IPS-18a (cell line): ENCODE data around the gene KCNJ15.

Experiments used
- H3K27ac ChIP-seq: one replicate; pipeline ENCODE4 v1.5.1; 2013; ENCODE audit warnings: low read length
- H3K27me3 ChIP-seq: one replicate; pipeline ENCODE4 v1.6.1; 2013; ENCODE audit warnings: mild to moderate bottlenecking, low read length; ENCODE audit not compliant: control insufficient read depth, insufficient read depth
- H3K36me3 ChIP-seq: one replicate; pipeline ENCODE4 v1.6.1; 2013; ENCODE audit warnings: low read depth, low read length; ENCODE audit not compliant: control insufficient read depth
- H3K4me1 ChIP-seq: one replicate; pipeline ENCODE4 v1.6.1; 2013; ENCODE audit warnings: low read depth, low read length; ENCODE audit not compliant: control insufficient read depth
- H3K4me3 ChIP-seq: one replicate; pipeline ENCODE4 v1.5.1; 2013; ENCODE audit warnings: low read length
- H3K9ac ChIP-seq: one replicate; pipeline ENCODE4 v1.6.1; 2013; ENCODE audit warnings: mild to moderate bottlenecking, low read length, moderate library complexity
- H3K9me3 ChIP-seq: one replicate; pipeline ENCODE4 v1.6.1; 2013; ENCODE audit warnings: low read depth, low read length; ENCODE audit not compliant: control insufficient read depth

The KCNJ15 gene

DNA sequence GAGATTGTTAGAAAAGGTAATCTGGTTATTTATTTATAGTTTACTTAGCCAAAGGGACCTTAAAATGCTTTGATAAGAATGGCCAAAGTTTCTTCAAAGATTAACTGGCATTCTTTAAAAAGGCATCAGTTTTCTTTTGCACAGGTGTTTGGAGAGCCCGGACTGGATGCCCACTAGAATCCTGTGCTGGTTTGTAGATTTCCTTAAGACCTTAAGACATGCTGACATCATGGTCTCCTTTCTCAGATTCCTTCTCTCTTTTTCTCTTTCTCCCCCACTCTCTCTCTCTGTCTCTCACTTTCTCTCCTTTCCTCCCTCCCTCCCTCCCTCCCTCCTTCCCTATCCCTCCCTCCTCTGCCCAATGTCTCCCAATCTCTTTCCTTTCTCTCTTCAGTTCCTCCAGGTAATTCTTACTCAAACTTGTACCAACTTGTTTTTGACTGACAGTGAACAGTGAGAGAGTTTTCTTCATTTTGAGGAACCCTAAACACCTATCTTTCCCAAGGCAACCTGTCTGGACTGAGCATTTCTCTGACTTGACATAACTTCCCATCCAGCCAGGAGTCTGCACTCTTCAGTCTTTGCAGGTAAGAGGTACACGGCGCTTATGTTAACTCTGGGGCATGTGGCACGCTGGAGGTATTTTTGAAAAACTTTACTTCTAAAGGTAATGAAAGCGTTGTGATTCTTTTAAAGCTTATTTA lies at the start of gene KCNJ15:
Gene KCNJ15 (plus strand): TSS at position 393 of the 704 bp plus-strand sequence. CDS start 42,271 bp downstream, outside the sequence.
- Histone ChIP-seq H3K36me3 (no peaks in the 10 kb centered on the region), H3K9ac (no peak within 1 kb of the TSS), H3K4me1 (no peaks in the 10 kb centered on the region), H3K4me3 (no peak within 1 kb of the TSS), H3K27ac (no peak within 1 kb of the TSS), H3K27me3 (no peaks in the 10 kb centered on the region), H3K9me3 (no peaks in the 10 kb centered on the region)

DNA sequence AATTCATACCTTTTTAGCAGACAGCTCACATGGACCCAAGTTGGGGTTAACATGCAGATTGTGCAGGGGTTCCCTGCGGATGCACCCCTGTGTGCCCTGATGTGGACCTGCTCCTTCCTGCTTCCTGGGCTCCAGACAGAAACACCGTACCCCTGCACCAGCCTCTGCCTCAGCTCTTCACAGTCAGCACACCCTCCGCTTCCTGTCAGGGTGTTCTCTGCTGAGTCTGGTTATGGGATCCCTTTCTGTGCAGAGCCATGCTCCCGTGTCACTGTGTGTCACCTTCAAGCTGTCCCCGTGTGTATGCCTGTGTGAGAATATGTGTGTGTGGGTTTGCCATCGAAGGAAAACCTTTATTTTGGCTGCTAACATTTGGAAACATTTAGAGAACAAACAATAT lies 48.7 kb upstream of the KCNJ15 start:
- no peaks in the 10 kb centered on the region for H3K27me3 ChIP-seq
- no peak overlapping the region for H3K4me3 ChIP-seq
- H3K4me1 ChIP-seq: no peaks in the 10 kb centered on the region
- H3K9ac ChIP-seq: no peak overlapping the region
- H3K27ac ChIP-seq: no peak overlapping the region
- no peaks in the 10 kb centered on the region for H3K9me3 ChIP-seq
- H3K36me3 ChIP-seq: no peaks in the 10 kb centered on the region

DNA sequence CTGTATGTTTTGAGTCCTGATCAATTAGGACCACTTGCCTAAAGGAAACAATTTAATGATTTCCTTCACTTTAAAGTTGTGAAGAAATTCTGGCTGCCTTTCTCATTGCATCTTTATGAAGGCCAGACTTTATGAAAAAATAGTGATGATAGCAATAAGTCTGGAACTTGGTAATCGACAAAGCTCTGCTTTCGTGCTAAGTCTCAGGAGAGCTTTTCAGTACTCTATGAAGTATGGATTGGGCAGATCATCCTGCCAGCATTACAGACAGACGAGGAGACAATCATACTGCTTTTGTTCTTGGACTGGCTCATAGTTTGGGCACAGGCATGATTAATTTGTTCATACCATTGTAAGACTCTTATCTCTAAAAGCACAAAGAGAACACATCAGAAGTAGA lies 45.5 kb upstream of the KCNJ15 start:
- no peak overlapping the region for H3K9ac ChIP-seq
- no peak overlapping the region for H3K27ac ChIP-seq
- no peaks in the 10 kb centered on the region for H3K4me1 ChIP-seq
- H3K36me3 ChIP-seq: no peaks in the 10 kb centered on the region
- no peaks in the 10 kb centered on the region for H3K9me3 ChIP-seq
- H3K4me3 ChIP-seq: no peak overlapping the region
- H3K27me3 ChIP-seq: no peaks in the 10 kb centered on the region

DNA sequence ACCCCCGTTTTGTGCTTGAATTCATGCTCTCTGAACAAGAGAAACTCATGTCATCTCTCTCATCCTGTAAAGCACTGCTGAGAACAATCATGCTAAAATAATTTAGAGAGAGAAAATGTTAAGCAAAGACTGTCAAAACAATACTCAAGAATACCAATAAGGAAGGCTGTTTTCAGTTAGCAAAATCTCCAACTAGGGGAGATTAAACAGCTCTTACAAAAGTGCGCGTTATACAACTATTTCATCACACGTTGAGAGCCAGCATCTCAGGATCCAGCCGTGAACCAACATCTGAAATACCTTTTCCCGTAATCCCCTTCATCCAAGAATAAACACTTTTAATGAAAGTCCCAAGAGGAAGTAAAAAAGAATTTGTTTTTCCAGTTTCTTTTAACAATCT lies 44.1 kb upstream of the KCNJ15 start:
- no peak overlapping the region for H3K9ac ChIP-seq
- no peaks in the 10 kb centered on the region for H3K9me3 ChIP-seq
- H3K27me3 ChIP-seq: no peaks in the 10 kb centered on the region
- no peaks in the 10 kb centered on the region for H3K4me1 ChIP-seq
- no peaks in the 10 kb centered on the region for H3K36me3 ChIP-seq
- H3K4me3 ChIP-seq: no peak overlapping the region
- no peak overlapping the region for H3K27ac ChIP-seq

DNA sequence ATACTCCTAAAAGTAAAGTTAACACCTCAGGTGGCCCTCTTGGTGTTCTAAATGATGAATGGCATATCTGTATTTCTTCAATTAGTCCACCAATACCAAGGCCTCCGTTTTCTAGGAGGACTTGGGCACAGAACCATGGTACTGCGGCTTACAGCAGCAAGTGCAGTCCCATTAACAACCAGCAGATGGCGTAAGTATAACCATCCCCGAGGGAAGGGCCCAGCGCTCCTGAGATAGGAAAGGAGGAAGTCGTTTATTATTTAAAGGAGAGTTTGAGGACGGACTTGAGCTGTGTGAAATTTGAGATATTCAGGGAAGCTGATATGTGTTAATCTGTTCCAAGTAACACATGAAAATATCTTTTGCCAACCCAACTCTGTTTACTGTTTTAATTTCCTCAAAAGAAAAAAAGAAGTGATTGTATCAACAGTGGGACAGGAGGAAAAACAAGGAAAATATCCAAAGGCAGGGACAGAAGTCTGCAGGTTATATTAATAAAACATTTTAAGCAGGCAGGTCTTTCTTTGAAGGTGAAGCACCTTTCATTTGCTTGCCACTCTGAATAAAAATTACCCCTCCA lies 37.7 kb upstream of the KCNJ15 start:
- H3K36me3 ChIP-seq: no peaks in the 10 kb centered on the region
- H3K4me3 ChIP-seq: no peak overlapping the region
- no peaks in the 10 kb centered on the region for H3K4me1 ChIP-seq
- peaks cover 16% of the 10 kb centered on the region for H3K9me3 ChIP-seq
- no peaks in the 10 kb centered on the region for H3K27me3 ChIP-seq
- no peak overlapping the region for H3K9ac ChIP-seq
- no peak overlapping the region for H3K27ac ChIP-seq

DNA sequence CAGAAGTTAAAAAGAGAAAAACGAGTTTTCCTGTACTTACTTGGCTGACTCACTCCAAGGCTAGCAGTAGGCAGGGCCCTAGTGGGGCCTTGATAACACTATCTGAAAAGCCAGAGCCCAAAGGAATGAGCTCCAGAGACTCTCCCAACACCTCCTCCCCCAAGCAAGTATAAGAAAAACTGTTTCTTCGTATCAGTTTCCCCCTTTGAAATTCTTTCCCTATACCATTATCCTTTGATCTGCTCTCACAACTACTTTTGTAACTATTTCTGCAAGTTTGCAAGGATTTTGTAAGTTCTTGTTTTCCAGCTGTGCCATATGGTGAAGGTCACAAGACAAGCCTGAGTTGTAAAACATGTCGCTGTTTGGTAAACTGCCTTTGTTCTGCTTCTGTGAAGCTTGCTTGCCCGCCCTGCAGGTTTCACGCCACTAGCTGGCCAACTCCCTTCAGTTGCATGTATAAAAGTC lies 36.5 kb upstream of the KCNJ15 start:
- Histone ChIP-seq H3K27me3 (no peaks in the 10 kb centered on the region), H3K9me3 (peaks cover 20% of the 10 kb centered on the region), H3K4me1 (no peaks in the 10 kb centered on the region), H3K9ac (no peak overlapping the region), H3K27ac (no peak overlapping the region), H3K4me3 (no peak overlapping the region), H3K36me3 (no peaks in the 10 kb centered on the region)

DNA sequence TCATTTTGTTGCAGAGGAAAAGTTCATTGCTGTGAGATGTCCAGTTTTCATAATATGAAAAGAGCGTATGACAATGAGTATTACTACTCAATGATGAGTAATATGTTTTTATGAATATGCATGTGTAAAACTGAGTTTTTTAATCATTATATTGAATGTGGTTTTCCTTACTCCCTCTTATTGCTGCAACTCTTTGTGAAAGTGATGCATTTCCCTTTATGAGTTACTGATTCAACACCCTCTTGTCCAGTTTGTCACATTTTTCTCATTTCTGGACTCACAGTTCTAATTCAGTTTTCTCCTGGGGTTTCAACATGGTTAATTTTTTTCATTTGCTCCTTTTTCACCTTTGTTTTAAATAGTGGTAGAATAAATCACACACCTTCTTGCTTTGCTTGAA lies 35.2 kb upstream of the KCNJ15 start:
- H3K36me3 ChIP-seq: no peaks in the 10 kb centered on the region
- no peaks in the 10 kb centered on the region for H3K4me1 ChIP-seq
- no peak overlapping the region for H3K4me3 ChIP-seq
- no peak overlapping the region for H3K9ac ChIP-seq
- peaks cover 20% of the 10 kb centered on the region for H3K9me3 ChIP-seq
- H3K27ac ChIP-seq: no peak overlapping the region
- H3K27me3 ChIP-seq: no peaks in the 10 kb centered on the region

DNA sequence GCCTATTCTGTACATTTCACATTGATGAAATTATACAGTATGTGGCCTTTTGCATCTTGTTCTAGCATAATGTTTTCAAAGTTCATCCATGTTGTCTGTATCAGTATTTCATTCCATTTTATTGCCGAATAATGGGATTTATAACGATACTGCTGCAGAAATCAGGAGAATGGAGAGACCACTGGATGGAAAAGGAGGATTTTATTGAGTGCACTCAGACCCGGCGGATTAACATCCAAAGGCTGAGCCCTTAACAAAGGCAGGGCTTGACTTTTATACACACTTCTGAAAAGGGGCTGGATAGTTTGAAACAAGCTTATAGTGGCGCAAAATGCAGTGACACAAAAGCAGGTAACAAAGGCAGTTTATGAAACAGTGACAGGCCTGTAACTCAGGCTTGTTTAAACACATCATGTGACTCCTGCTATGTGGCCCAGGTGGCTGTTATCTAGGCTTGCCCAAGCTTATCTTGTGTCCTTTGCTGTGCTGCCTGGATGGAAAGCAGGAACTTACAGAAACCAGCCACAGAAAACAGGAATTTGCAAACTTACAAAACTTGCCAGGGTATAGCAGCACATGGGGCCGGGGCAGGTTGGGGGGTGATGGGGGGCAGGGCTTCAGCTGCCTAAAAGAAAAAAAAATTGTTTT lies 32.8 kb upstream of the KCNJ15 start:
- peaks cover 6% of the 10 kb centered on the region for H3K4me1 ChIP-seq

DNA sequence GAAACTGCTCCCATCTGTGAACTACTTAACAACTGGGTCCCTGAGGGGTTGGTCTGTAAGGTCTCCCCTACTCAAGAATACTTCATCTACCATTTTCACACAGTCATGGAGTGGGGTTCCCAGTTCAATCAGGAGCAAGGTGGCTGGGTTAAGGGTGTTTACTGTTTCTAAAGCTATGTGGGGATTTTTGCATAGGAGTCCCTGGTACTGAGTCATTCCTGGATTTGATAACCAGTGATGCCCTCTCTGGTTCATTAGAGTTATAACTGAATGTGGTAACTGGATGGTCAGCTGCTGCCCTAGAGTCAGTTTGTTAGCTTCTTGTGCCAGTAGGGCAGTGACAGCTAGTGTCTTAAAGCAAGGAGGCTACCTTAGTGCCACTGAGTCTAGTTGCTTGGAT lies 29.4 kb upstream of the KCNJ15 start:
- H3K4me1 ChIP-seq: peaks cover 6% of the 10 kb centered on the region
- no peak overlapping the region for H3K9ac ChIP-seq
- no peaks in the 10 kb centered on the region for H3K36me3 ChIP-seq
- H3K27me3 ChIP-seq: no peaks in the 10 kb centered on the region
- H3K27ac ChIP-seq: no peak overlapping the region
- peaks cover 44% of the 10 kb centered on the region for H3K9me3 ChIP-seq
- H3K4me3 ChIP-seq: no peak overlapping the region

More for the DNA sequence above, 32.8 kb upstream of the KCNJ15 start:
- H3K9me3 ChIP-seq: peaks cover 29% of the 10 kb centered on the region
- no peaks in the 10 kb centered on the region for H3K27me3 ChIP-seq
- H3K36me3 ChIP-seq: no peaks in the 10 kb centered on the region
- no peak overlapping the region for H3K27ac ChIP-seq
- H3K4me3 ChIP-seq: no peak overlapping the region
- no peak overlapping the region for H3K9ac ChIP-seq

DNA sequence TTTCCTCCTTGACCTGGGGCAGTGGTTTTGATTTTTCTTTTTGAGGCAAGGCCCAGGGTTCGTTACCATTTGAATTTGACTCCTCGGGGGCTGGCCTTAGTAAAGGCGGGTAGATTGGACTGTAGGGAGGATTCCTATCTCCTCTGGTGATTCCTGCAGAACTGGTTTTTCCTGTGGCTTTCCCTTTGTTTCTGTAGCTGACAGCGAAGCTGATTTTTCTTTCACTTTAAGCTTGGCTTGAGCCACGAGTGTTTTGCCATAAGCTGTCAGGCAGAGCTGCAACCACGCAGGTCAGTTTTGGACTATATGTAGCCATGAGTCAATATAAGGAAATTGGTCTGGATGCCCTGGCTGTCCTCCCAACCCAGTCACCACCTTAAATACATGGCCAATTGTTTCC lies 28.7 kb upstream of the KCNJ15 start:
- Histone ChIP-seq H3K9ac (no peak overlapping the region), H3K4me3 (no peak overlapping the region), H3K4me1 (peaks cover 6% of the 10 kb centered on the region), H3K9me3 (peaks cover 43% of the 10 kb centered on the region), H3K36me3 (no peaks in the 10 kb centered on the region), H3K27ac (no peak overlapping the region), H3K27me3 (no peaks in the 10 kb centered on the region)

GRCh38 chr21:38228537-38228936 lies 28.3 kb upstream of the KCNJ15 start:
- Histone ChIP-seq H3K27me3 (no peaks in the 10 kb centered on the region), H3K9me3 (peaks cover 39% of the 10 kb centered on the region), H3K4me3 (no peak overlapping the region), H3K36me3 (no peaks in the 10 kb centered on the region), H3K9ac (no peak overlapping the region), H3K27ac (no peak overlapping the region), H3K4me1 (peaks cover 6% of the 10 kb centered on the region)
